Mucosa of rectum (tissue), 2 donors: ENCODE data around the gene LRRC1.

ENCODE experiments used
- H3K27ac ChIP-seq, 2 donors: one replicate each; pipeline ENCODE4 v1.7.0; 2013; ENCODE audit warnings: inconsistent platforms in 2 of 2, low read depth in 2 of 2, low read length in 2 of 2
- H3K27me3 ChIP-seq, 2 donors: one replicate each; pipeline ENCODE4 v1.7.0; 2013; ENCODE audit warnings: low read length in 2 of 2; ENCODE audit not compliant: control insufficient read depth in 2 of 2, insufficient read depth in 2 of 2
- H3K36me3 ChIP-seq, 2 donors: one replicate each; pipeline ENCODE4 v1.7.0; 2013; ENCODE audit warnings: low read length in 2 of 2; ENCODE audit not compliant: control insufficient read depth in 2 of 2, insufficient read depth in 2 of 2
- H3K4me1 ChIP-seq, 2 donors: one replicate each; pipeline ENCODE4 v1.7.0; 2013; ENCODE audit warnings: low read length in 2 of 2, mild to moderate bottlenecking in 1 of 2; ENCODE audit not compliant: control insufficient read depth in 2 of 2, insufficient read depth in 2 of 2
- H3K4me3 ChIP-seq, 2 donors: one replicate each; pipeline ENCODE4 v1.7.0; 2013; ENCODE audit warnings: low read length in 2 of 2
- H3K9ac ChIP-seq, 2 donors: one replicate each; pipeline ENCODE4 v1.7.0; 2013; ENCODE audit warnings: low read length in 2 of 2, low read depth in 1 of 2, mild to moderate bottlenecking in 1 of 2
- H3K9me3 ChIP-seq, 2 donors: one replicate each; pipeline ENCODE4 v1.7.0; 2013; ENCODE audit warnings: low read length in 2 of 2; ENCODE audit not compliant: control insufficient read depth in 2 of 2
- donor health status: healthy.
- donor health status: Normal muscosa, but diverticular disease.

LRRC1 gene

DNA sequence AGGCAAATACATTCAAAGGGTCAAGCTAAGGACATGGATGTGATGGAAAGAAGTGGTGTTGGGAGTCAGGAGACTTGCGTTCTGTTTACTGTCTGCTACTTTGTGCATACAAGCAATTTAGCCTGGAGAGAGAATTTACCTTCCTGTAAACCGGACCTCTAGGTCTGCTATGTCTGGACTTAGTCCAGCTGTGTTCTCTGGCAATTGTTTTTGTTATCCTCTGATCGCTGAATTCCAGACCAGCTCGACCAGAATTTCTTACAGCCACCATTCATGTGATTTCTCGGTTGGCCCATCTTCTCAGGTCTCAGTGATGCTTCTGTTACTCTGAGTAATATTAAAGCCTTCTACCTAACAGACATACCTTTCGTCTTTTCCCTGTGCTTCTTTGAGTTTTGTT lies 75.2 kb downstream of the LRRC1 start:
- Histone ChIP-seq H3K27ac (no peak overlapping the region), H3K9ac (no peak overlapping the region), H3K4me3 (no peak overlapping the region), H3K9me3 (peaks cover 0 to 3% of the 10 kb centered on the region in 2 donors), H3K27me3 (no peaks in the 10 kb centered on the region), H3K4me1 (no peaks in the 10 kb centered on the region), H3K36me3 (no peaks in the 10 kb centered on the region)

DNA sequence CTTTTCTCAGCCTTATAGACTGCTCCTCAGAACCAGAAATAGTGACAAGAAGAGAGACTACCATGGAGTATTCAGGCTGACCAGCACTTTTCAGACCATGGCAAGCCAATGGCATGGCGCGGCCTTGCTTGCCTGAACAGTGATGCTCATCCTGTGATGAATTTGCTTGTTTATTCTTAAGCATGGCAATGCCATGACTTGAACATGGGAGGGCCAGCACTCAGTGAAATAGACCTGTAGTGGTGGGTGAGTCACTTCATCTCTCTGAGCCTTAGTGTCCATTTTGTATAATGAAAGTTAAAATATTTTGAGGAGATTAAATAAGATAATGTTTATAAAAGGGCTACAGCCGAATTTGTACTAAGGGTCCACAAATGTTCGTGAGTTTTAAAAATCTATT lies 79.1 kb downstream of the LRRC1 start:
- Histone ChIP-seq H3K9ac (no peak overlapping the region), H3K27ac (no peak overlapping the region), H3K27me3 (no peaks in the 10 kb centered on the region), H3K9me3 (peaks cover 0 to 3% of the 10 kb centered on the region in 2 donors), H3K4me3 (no peak overlapping the region), H3K36me3 (no peaks in the 10 kb centered on the region), H3K4me1 (no peaks in the 10 kb centered on the region)

DNA sequence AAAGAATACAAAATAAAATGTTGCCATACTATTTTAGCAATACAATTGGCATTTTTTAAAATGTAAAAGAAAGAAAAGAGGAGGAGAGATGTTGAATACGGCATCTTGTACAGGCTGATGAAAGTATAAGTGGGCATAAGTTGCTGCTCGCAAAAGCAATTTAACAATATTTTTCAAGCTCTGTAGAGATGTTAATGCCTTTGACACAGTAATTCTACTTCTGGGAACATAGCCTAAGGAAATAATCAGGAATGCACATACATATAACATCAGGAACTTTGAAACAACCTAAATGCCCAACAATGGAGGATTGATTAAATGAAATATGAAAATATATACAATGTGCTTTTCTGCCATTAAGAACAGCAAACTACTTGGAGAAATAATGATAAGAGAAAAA lies 80.2 kb downstream of the LRRC1 start:
- peaks cover 0 to 3% of the 10 kb centered on the region in 2 donors for H3K9me3 ChIP-seq
- no peaks in the 10 kb centered on the region for H3K27me3 ChIP-seq
- H3K9ac ChIP-seq = no peak overlapping the region
- no peaks in the 10 kb centered on the region for H3K4me1 ChIP-seq
- H3K27ac ChIP-seq = no peak overlapping the region
- H3K4me3 ChIP-seq = no peak overlapping the region
- no peaks in the 10 kb centered on the region for H3K36me3 ChIP-seq

DNA sequence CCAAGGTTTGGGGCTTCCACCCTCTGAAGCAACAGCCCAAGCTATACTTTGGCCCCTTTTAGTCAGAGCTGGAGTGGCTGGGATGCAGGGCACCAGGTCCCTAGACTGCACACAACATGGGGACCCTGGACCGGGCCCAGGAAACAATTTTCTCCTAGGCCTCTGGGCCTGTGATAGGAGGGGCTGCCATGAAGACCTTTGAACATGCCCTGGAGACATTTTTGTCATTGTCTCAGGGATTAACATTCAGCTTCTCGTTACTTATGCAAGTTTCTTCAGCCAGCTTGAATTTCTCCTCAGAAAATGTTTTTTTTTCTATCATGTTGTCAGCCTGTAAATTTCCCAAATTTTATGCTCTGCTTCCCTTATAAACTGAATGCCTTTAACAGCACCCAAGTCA lies 82.3 kb downstream of the LRRC1 start:
- Histone ChIP-seq H3K36me3 (no peaks in the 10 kb centered on the region), H3K9me3 (peaks cover 0 to 3% of the 10 kb centered on the region in 2 donors), H3K4me1 (no peaks in the 10 kb centered on the region), H3K9ac (no peak overlapping the region), H3K27ac (no peak overlapping the region), H3K4me3 (no peak overlapping the region), H3K27me3 (no peaks in the 10 kb centered on the region)

DNA sequence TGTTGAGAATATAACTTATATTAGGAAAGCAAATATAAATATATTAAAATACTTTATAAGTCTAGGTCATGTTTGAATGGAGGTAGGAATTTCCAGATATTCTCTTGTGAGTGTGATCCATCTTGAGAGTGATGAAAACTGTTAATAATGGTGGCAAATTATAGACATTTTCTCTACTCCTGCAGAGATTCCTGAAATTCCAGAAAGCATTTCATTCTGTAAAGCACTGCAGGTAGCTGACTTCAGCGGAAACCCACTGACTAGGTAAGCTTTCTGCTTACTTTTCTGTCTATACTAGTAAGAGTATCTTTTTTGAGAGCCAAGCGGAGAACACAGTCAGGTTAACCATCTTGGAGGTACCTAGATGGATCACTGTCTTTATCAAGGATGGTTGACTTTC lies 84.0 kb downstream of the LRRC1 start:
- H3K9me3 ChIP-seq = no peaks in the 10 kb centered on the region
- H3K9ac ChIP-seq = no peak overlapping the region
- H3K4me3 ChIP-seq = no peak overlapping the region
- peaks cover 0 to 3% of the 10 kb centered on the region in 2 donors for H3K36me3 ChIP-seq
- no peaks in the 10 kb centered on the region for H3K4me1 ChIP-seq
- H3K27me3 ChIP-seq = no peaks in the 10 kb centered on the region
- no peak overlapping the region for H3K27ac ChIP-seq

DNA sequence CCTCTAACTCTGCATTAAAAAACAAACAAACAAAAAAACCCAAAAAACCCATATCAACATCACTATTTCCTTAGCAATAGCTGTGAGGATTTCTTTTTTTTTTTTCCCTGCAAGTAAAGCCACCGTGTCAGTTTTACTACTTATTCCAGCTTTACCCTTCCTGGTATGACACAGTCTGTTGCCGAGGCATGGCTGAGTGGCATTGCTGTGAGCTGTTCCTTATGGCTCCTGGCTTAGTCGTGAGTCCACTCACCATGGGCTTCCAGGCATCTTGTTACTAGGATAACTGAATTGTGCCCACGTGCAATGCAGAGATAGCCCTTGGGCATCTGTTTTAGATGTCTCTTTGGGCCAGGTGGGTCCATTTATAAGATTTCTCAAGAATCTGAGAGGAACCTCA lies 84.8 kb downstream of the LRRC1 start:
- peaks cover 0 to 3% of the 10 kb centered on the region in 2 donors for H3K36me3 ChIP-seq
- H3K4me3 ChIP-seq = no peak overlapping the region
- H3K27ac ChIP-seq = no peak overlapping the region
- H3K27me3 ChIP-seq = no peaks in the 10 kb centered on the region
- H3K9me3 ChIP-seq = no peaks in the 10 kb centered on the region
- H3K9ac ChIP-seq = no peak overlapping the region
- H3K4me1 ChIP-seq = no peaks in the 10 kb centered on the region

DNA sequence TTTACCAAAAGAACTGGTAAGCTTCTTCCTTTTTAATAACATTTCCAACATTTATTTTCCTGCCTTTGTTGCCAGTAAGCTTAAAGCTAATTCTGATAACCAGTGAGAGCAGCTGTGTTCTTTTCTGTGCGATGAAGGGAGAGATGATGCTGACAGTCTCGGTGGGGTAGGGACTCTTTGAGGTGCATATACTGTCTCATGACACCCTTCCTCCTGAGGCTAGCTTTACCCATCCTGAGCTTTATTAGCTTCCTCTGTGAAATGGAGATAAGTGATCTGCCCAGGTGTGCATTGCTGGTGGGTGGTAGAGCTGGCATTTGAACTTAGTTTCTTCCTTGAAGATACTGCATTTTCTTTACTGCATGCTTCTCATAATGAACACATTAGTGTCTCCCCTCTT lies 92.5 kb downstream of the LRRC1 start:
- Histone ChIP-seq H3K9me3 (no peaks in the 10 kb centered on the region), H3K36me3 (peaks cover 0 to 3% of the 10 kb centered on the region in 2 donors), H3K4me1 (no peaks in the 10 kb centered on the region), H3K9ac (no peak overlapping the region), H3K27ac (no peak overlapping the region), H3K27me3 (no peaks in the 10 kb centered on the region), H3K4me3 (no peak overlapping the region)

DNA sequence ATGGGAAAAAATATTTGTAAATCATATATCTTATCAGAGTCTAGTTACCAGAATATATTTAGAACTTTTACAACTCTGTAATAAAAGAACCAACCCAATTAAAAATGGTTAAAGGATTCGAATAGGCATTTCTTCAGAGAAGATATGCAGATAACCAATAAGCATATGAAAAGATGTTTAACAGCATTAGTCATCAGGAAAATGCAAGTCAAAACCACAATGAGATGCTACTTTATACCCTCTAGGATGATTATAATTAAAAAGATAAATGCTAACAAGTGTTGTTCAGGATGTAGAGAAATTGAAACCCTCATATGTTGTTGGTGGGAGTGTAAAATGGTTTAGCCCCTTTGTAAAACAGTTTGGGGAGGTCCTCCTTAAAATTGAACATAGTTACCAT lies 94.1 kb downstream of the LRRC1 start:
- H3K9ac ChIP-seq = no peak overlapping the region
- no peaks in the 10 kb centered on the region for H3K27me3 ChIP-seq
- no peaks in the 10 kb centered on the region for H3K36me3 ChIP-seq
- H3K9me3 ChIP-seq = no peaks in the 10 kb centered on the region
- no peak overlapping the region for H3K27ac ChIP-seq
- no peak overlapping the region for H3K4me3 ChIP-seq
- H3K4me1 ChIP-seq = no peaks in the 10 kb centered on the region

DNA sequence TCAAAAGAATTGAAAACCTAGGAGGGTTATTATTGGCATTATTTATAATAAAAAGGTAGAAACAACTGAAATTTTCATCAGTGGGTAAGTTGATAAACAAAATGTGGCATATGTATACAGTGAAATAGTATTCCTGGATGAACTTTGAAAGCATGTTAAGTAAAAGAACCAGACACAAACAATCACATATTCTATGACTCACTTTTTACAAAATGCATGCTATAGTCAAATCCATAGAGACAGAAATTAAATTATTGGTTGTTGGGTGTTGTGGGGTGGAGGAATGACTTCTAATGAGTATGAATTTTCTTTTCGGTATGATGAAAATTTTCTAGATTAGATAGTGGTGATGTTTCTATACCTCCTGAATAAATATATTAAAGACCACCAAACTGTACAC lies 94.6 kb downstream of the LRRC1 start:
- Histone ChIP-seq H3K4me3 (no peak overlapping the region), H3K9me3 (no peaks in the 10 kb centered on the region), H3K27ac (no peak overlapping the region), H3K27me3 (no peaks in the 10 kb centered on the region), H3K36me3 (no peaks in the 10 kb centered on the region), H3K9ac (no peak overlapping the region), H3K4me1 (no peaks in the 10 kb centered on the region)

DNA sequence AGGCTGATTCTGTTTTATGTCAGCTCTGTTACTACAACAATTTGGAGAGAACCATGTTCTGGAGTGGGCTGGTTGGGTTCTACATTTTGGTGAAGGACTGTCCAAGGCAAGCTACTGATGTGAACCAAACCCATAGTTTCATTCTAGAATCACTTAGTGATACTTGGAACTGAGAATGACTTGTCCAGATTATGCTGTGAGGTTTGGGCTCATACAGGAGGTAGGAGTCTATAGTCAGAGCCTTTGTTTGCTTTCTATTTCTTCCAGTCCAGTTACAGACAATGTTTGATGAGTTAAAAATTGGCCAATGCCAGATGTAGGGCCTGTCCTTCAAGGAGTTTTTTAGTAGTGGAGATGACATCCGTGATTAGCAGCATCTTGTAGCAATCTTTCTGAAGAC lies 97.9 kb downstream of the LRRC1 start:
- Histone ChIP-seq H3K27me3 (no peaks in the 10 kb centered on the region), H3K9me3 (no peaks in the 10 kb centered on the region), H3K27ac (no peak overlapping the region), H3K36me3 (no peaks in the 10 kb centered on the region), H3K4me1 (no peaks in the 10 kb centered on the region), H3K4me3 (no peak overlapping the region), H3K9ac (no peak overlapping the region)

DNA sequence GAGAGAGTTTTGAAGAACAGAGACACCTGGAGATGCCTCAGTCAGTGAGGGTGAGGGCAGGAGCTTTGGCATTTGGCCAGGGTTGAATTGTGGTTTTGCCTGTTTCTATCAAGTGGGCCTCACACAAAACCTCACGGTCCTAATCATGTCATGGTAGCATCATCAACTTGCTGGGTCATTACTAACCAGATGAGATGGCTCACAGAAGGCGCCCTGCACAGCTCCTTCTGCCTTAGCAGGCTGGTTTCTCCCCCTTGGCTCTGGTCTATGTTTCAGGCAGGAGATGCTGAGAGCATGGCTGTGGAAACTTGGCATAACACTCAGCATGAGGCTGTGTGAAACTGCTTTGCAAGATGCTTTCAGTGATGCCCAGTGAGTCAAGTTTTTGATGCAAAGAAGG lies 99.3 kb downstream of the LRRC1 start:
- Histone ChIP-seq H3K27ac (no peak overlapping the region), H3K9me3 (no peaks in the 10 kb centered on the region), H3K4me3 (no peak overlapping the region), H3K27me3 (no peaks in the 10 kb centered on the region), H3K4me1 (no peaks in the 10 kb centered on the region), H3K9ac (no peak overlapping the region), H3K36me3 (peaks cover 0 to under 1% of the 10 kb centered on the region in 2 donors)
